Iris pigment epithelial cell (primary cell): ENCODE measurements around the gene ARHGDIA.

Source experiments
- DNase-seq: peaks from one replicate; pipeline ENCODE4 v3.0.0-alpha.2; 2011; ENCODE audit warnings: low read depth

The ARHGDIA gene

DNA sequence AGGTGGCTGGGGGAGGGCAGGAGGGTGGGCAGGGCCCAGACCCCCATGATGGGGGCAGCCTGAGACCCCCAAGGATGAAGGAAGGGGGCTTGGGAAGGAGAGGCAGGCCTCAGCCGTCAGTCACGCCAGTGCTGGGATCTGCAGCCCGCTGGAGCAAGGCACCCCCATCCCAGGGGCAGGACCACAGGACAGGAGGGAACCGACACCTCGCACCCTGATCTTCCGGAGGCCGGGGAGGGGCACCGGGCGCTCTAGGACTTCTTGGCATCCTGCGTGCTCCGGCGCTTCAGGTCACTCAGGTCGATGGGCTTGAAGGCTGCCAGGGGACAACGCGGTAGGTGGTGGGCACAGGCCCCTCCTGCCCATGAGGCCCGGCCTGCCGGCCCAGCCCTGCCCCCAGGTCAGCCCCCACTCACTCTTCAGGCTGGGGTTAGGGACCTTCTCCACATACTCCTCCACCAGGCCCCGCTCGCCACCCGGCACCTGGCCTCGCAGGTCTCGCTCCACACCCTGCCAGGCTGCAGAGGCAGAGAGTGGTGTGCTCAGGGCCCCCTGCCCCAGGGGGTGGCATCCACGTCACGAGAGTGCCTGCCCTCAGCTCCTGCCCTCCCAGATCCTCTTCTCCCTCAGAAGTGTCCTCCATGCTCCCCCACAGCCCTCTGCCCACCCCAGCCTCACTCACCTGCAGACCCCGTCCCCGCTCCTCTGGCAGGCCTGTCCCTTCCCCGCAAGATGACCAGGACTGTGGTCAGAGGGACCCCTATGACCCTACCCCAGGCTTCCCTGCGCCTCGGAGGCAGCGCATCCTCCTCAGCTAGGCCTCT, 47.9 kb downstream of the ARHGDIA start:
- no peak for DNase-seq

DNA sequence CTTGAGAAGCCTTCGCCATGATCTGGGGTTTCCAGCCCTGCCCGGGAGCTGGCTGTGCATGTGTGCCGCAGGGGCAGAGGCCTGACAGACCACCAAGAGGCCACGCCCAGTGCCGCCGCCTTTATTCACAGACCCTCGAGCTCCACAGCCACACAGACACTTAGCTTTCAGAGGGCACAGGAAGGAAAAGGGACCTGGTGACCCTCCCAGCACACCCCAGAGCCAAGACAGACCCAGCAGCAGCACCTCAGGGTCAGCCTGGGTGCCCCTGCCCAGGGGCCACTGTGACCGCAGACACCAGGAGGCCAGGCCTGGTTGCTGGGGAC, 48.9 kb downstream of the ARHGDIA start:
- DNase-seq = no peak

DNA sequence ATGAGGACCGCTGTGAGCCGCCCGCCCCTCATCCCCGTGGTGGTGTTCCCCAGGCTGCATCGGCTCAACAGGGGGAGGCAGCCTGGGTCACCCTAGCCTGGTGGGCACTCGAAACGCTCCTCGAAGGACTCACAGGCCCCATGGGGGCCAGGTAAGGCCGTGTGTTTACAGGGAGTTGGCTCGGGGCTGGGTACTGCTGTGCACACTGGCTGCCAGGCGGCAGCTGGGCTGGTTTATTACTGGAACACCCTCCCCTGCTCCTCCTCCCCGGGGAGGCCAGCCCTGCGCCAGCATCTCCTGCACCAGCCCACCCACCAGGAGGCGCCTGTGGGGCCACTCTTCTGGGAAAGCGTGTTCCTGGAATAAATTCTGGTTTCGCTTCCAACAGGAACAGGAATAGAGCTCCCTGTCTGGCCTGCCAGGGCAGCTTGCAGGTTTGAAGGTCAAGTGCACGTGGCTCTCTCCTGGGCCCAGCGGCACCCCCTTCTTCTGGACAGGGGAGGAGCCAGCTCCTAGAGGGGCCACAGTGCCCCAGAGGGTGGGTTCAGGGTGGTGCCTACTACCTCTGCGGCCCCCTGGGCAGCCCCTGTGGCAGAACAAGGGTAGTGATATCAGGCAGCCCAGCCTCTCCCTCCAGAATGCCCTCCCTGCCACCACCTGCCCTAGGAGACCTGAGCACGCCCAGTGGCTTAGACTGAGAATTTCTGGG, 49.4 kb downstream of the ARHGDIA start:
- peak; percentile 26 for DNase-seq

DNA sequence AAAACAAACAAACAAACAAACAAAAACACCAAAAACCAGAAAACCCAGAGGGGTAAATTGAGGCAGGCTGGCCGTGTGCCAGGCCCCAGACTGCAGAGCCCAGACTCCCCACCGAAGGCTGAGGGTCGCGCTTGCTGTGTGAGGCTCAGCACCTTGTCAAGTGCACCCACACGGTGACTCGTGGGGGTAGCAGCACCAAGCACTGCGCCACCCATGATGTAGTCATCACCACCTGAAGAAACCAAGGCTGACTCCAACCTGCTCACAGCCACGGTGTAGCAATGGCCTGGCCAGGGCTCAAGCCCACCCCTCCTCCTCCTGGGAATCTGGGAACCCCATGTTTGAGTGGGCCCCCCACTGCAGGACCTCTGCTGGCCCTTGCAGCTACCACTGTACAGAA, 50.0 kb downstream of the ARHGDIA start:
- no peak for DNase-seq

DNA sequence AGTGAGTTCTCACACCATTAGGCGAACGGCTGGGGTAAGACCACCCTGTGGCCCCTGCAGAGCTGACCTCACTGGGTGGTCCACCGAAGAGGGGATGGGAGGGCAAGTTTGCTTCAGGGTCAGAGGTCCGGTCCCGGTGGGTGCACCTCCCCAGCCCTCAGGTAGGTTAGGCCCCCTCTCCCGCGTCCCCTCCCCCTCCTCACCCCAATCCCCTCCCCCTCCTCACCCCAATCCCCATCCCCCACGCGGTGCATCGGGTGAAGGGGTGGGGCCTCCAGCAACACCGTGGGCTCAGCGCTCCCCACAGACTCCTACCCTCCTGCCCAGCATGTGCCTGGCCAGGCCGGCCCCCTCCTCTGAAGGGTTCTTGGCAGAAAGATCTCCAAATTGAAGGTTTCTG, 51.4 kb downstream of the ARHGDIA start:
- no peak for DNase-seq

DNA sequence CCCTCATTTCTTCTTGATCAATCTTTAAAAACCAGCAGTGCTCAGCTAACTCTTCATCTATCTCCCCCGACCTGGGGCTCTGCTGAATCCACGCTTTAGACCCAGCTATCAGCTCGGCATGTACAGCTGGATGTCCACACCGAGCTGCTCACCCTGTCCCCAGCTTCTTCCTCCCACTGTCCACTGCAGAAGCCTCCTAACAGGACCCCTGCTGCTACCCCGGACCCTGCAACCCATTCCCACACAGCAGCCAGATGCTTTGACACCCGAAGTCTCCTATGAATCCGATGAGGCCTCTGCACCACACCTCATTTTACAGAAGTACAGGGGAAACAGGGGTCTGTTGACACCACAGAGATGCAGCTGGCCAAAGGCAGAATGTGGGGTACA, 53.4 kb downstream of the ARHGDIA start:
- no peak for DNase-seq
